Neural progenitor cell (in vitro differentiated cells): ENCODE results near the gene MAP3K1.

Experiments used
- EZH2 ChIP-seq: fragments of 200-600 bp; sonication (generic); IDR thresholded peaks from 2 replicates; pipeline ENCODE4 v1.6.1; 2017; ENCODE audit warnings: antibody characterized with exemption, mild to moderate bottlenecking, moderate library complexity
- EZH2phosphoT487 ChIP-seq: fragments of 200-600 bp; sonication (generic); IDR thresholded peaks from 2 replicates; pipeline ENCODE4 v1.6.1; 2017; ENCODE audit warnings: antibody characterized with exemption

- TF ChIP-seq EZH2 (no peak), EZH2phosphoT487 (no peak)
These were observed 23.2 kb downstream of the MAP3K1 start for GRCh38 chr5:56838409-56839039.
